ENCODE measurements around the gene ABHD17C. TPM values are rescaled to one million over a fixed set of nuclear protein-coding genes. Genes with fewer than 3 reads are reported as not detected.

ABHD17C gene
- total RNA-seq, 1 experiment from 2014 or later = 10.3 TPM

DNA sequence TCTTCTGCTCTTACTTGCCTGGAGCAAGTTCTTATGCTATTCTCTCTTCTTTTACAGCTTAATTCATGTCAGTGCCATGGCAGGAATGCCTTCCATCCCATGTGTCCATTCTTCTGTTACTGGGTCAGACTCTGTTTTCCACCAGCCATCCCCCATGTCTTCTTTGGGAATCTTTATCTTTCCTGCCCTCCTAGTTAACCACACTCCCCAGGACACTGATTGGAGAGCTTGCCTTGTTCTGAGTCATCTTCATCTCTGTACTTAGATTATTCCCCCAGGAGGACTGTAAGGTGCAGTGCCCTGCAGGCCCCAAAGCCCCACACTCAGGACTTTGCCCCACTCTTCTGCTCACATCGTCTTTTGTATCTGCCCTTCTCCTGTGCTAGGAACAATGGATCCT, 3.6 kb downstream of the ABHD17C start:
- H4K20me1 ChIP-seq (ENCODE audit: low read length) = peaks cover 42% of the 10 kb centered on the region
- peak overlapping the region; percentile 29; the same call in 1 of the 2 replicates for H3K4me2 ChIP-seq (ENCODE audit: low read length)
- no peak for DNase-seq
- H3K4me1 ChIP-seq (ENCODE audit: insufficient read depth, low read length) = peaks cover 46% of the 10 kb centered on the region
- H3F3A ChIP-seq (ENCODE audit: low read length, unreplicated experiment) = no peaks in the 10 kb centered on the region
- intact Hi-C loops (cut with micrococcal nuclease) = loop anchor here (5.0 kb wide), 2 partner anchors 36 to 79 kb away; partner anchors contain the start of gene CEMIP
- ATAC-seq = no peak
- no peaks in the 10 kb centered on the region for H3K27me3 ChIP-seq (ENCODE audit: low read length)
- no peak for TF ChIP-seq EZH2phosphoT487 (IDR thresholded peaks at IDR 0.05; ENCODE audit: borderline replicate concordance, low read length)
- H3K27ac ChIP-seq (ENCODE audit: low read length) = peak overlapping the region; percentile 2; the same call in 1 of the 2 replicates
- no peak overlapping the region for H3K9ac ChIP-seq (ENCODE audit: low read length)
- peaks cover 89% of the 10 kb centered on the region for H3K79me2 ChIP-seq (ENCODE audit: low read length)
- H3K4me3 ChIP-seq (ENCODE audit: low read length) = 0 out of 2 replicates have a peak overlapping the region, but pooled peaks have one; percentile 18
- H3K36me3 ChIP-seq (ENCODE audit: low read depth, low read length) = no peaks in the 10 kb centered on the region
- ChIA-PET CTCF (no interaction called here), POLR2A (ENCODE audit: unreplicated experiment) (no interaction called here)
- H3K9me3 ChIP-seq (ENCODE audit: low read length) = no peaks in the 10 kb centered on the region
- no peak overlapping the region for H2AFZ ChIP-seq (ENCODE audit: low read length)
- H3K9me2 ChIP-seq (replicated peaks; ENCODE audit: low read length) = no peaks in the 10 kb centered on the region
- BruUV-seq (replicated peaks) = no TSS peak

DNA sequence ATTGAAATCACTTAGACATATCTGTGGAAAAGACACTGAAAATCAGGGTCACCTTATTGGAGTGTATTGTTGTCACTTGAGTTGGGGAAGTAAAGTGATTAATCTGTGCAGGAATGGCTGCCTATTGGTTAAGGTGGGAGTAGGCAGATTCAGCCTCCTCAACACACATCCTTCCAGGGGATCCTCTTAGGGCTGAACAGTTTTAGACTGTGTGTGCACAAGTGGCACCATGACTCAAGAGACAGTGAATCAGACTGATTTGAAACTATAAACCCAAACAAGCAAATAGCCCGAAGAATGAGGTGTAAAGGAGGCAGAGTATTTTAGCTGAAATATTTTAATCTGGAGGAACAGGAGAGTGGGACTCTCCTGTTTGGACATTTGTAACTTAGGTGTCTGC, 4.9 kb downstream of the ABHD17C start:
- ChIA-PET CTCF (interaction anchor here (0.6 kb wide), 2 partner anchors 82 to 132 kb away, joined by 3 to 4 read pairs; no protein-coding TSS in a partner anchor), POLR2A (ENCODE audit: unreplicated experiment) (no interaction called here)
- H3K4me2 ChIP-seq (ENCODE audit: low read length) = peak overlapping the region; percentile 52
- no peaks in the 10 kb centered on the region for H3K9me3 ChIP-seq (ENCODE audit: low read length)
- H3K4me3 ChIP-seq (ENCODE audit: low read length) = 0 out of 2 replicates have a peak overlapping the region, but pooled peaks have one; percentile 7
- H3F3A ChIP-seq (ENCODE audit: low read length, unreplicated experiment) = no peaks in the 10 kb centered on the region
- no TSS peak for BruUV-seq (replicated peaks)
- H3K27ac ChIP-seq (ENCODE audit: low read length) = peak overlapping the region; percentile 44
- peak; percentile 72 for DNase-seq
- no peaks in the 10 kb centered on the region for H3K36me3 ChIP-seq (ENCODE audit: low read depth, low read length)
- no peaks in the 10 kb centered on the region for H3K27me3 ChIP-seq (ENCODE audit: low read length)
- no peak overlapping the region for H3K9ac ChIP-seq (ENCODE audit: low read length)
- peaks cover 37% of the 10 kb centered on the region for H3K4me1 ChIP-seq (ENCODE audit: insufficient read depth, low read length)
- intact Hi-C loops (cut with micrococcal nuclease) = loop anchor here (5.0 kb wide), 2 partner anchors 38 to 77 kb away; partner anchors contain the start of gene CEMIP
- H2AFZ ChIP-seq (ENCODE audit: low read length) = no peak overlapping the region
- peaks cover 42% of the 10 kb centered on the region for H4K20me1 ChIP-seq (ENCODE audit: low read length)
- H3K79me2 ChIP-seq (ENCODE audit: low read length) = peaks cover 93% of the 10 kb centered on the region
- no peak for TF ChIP-seq EZH2phosphoT487 (IDR thresholded peaks at IDR 0.05; ENCODE audit: borderline replicate concordance, low read length)
- TF ChIP-seq EZH2 (IDR thresholded peaks at IDR 0.05; ENCODE audit: low read length, unreplicated experiment) = no peak
- TF ChIP-seq, protein P1, sequence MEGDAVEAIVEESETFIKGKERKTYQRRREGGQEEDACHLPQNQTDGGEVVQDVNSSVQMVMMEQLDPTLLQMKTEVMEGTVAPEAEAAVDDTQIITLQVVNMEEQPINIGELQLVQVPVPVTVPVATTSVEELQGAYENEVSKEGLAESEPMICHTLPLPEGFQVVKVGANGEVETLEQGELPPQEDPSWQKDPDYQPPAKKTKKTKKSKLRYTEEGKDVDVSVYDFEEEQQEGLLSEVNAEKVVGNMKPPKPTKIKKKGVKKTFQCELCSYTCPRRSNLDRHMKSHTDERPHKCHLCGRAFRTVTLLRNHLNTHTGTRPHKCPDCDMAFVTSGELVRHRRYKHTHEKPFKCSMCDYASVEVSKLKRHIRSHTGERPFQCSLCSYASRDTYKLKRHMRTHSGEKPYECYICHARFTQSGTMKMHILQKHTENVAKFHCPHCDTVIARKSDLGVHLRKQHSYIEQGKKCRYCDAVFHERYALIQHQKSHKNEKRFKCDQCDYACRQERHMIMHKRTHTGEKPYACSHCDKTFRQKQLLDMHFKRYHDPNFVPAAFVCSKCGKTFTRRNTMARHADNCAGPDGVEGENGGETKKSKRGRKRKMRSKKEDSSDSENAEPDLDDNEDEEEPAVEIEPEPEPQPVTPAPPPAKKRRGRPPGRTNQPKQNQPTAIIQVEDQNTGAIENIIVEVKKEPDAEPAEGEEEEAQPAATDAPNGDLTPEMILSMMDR (conservative IDR thresholded peaks at IDR 0.05; ENCODE audit: low read depth, low read length) = no peak
- ATAC-seq = peak; percentile 54
- no peaks in the 10 kb centered on the region for H3K9me2 ChIP-seq (replicated peaks; ENCODE audit: low read length)

DNA sequence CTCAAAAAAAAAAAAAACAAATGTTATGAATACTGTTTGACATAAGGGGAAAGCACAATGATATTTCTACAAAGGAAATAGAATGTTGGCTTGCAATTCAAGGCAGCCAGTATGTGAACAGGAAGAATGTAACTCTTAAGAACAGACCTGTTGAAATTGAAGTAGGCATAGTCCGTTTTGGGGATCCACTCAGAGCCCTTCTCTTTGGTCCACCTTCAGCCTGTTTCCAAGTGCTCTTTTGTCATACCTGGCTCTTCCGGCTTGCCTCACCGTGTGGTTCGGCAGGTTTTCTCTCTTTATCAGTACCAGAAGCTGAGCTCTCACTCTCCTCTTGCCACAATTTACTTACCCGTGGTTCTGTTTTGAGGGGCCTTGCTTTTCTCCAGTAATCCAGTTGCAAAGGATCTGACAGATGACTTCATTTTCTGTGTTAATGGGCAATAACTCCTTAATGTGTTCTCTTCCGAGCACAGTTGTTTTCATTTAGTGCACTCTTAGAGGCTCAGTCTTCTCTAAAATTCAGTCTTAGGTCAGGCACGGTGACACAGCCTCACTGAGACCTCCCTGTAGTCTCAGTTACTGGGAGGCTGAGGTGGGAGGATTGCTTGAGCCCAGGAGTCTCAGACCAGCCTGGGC, 6.7 kb downstream of the ABHD17C start:
- H3K9me2 ChIP-seq (replicated peaks; ENCODE audit: low read length) = no peaks in the 10 kb centered on the region
- no peak overlapping the region for H3K4me2 ChIP-seq (ENCODE audit: low read length)
- DNase-seq = no peak
- H3K9me3 ChIP-seq (ENCODE audit: low read length) = no peaks in the 10 kb centered on the region
- no peaks in the 10 kb centered on the region for H3F3A ChIP-seq (ENCODE audit: low read length, unreplicated experiment)
- H3K27ac ChIP-seq (ENCODE audit: low read length) = no peak overlapping the region
- no peak for ATAC-seq
- CTCF ChIA-PET = no interaction called here
- intact Hi-C loops (cut with micrococcal nuclease) = no loop called here
- H3K79me2 ChIP-seq (ENCODE audit: low read length) = peaks cover 98% of the 10 kb centered on the region
- H4K20me1 ChIP-seq (ENCODE audit: low read length) = peaks cover 38% of the 10 kb centered on the region
- no TSS peak for BruUV-seq (replicated peaks)
- H3K4me3 ChIP-seq (ENCODE audit: low read length) = no peak overlapping the region
- H3K27me3 ChIP-seq (ENCODE audit: low read length) = no peaks in the 10 kb centered on the region
- POLR2A ChIA-PET (ENCODE audit: unreplicated experiment) = no interaction called here
- H3K36me3 ChIP-seq (ENCODE audit: low read depth, low read length) = peaks cover 3% of the 10 kb centered on the region; the same call in 1 of the 2 replicates
- no peak overlapping the region for H2AFZ ChIP-seq (ENCODE audit: low read length)
- TF ChIP-seq EZH2 (IDR thresholded peaks at IDR 0.05; ENCODE audit: low read length, unreplicated experiment) (no peak), EZH2phosphoT487 (IDR thresholded peaks at IDR 0.05; ENCODE audit: borderline replicate concordance, low read length) (no peak)
- TF ChIP-seq, protein P1 (conservative IDR thresholded peaks at IDR 0.05; ENCODE audit: low read depth, low read length) = no peak
- H3K9ac ChIP-seq (ENCODE audit: low read length) = no peak overlapping the region
- peaks cover 36% of the 10 kb centered on the region for H3K4me1 ChIP-seq (ENCODE audit: insufficient read depth, low read length)

Data from PC-3 (cell line).